ENCODE data around the gene BCR.

DNA sequence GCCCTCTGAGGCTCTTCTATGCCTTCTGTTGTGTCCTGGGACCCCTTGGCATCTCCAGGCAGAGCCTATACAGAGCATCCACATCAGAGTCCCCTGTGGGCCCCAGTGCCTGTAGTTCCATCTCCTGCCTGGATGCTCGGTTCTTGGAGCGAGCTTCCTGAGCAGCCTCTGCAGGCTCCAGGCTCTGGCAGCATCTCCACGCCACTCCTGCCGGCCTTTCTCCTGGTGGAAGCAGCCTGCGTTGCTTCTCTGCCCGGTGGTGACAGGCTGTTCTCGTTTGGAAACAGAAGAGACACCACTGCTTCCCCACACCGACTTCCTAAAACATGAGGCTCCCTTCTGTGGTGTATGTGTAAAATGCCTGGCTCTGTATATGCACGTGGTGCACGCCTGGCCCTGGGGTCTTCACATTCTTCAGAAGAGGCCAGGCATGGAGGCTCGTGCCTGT lies 52.8 kb downstream of the BCR start:
- TF ChIP-seq EP300 (IDR thresholded peaks at IDR 0.05) (no peak), POLR2A (IDR thresholded peaks at IDR 0.05) (no peak)
- TF ChIP-seq, protein P1, sequence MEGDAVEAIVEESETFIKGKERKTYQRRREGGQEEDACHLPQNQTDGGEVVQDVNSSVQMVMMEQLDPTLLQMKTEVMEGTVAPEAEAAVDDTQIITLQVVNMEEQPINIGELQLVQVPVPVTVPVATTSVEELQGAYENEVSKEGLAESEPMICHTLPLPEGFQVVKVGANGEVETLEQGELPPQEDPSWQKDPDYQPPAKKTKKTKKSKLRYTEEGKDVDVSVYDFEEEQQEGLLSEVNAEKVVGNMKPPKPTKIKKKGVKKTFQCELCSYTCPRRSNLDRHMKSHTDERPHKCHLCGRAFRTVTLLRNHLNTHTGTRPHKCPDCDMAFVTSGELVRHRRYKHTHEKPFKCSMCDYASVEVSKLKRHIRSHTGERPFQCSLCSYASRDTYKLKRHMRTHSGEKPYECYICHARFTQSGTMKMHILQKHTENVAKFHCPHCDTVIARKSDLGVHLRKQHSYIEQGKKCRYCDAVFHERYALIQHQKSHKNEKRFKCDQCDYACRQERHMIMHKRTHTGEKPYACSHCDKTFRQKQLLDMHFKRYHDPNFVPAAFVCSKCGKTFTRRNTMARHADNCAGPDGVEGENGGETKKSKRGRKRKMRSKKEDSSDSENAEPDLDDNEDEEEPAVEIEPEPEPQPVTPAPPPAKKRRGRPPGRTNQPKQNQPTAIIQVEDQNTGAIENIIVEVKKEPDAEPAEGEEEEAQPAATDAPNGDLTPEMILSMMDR (IDR thresholded peaks at IDR 0.05): no peak
